NK-92 (cell line): Measurements from ENCODE around the gene FGF9.

Experiments used
- DNase-seq: peaks from one replicate; lab custom pipeline; 2025; ENCODE audit not compliant: unreplicated experiment; lab: John Stamatoyannopoulos, UW

The FGF9 gene

GRCh38 chr13:21674490-21675009 is 3.7 kb downstream of the FGF9 start:
- no peak for DNase-seq

- no peak for DNase-seq
These were observed 4.5 kb downstream of the FGF9 start for GRCh38 chr13:21675095-21675991.

GRCh38 chr13:21676611-21677021 is 5.7 kb downstream of the FGF9 start:
- DNase-seq = no peak

- DNase-seq = no peak
These were observed 6.3 kb downstream of the FGF9 start for GRCh38 chr13:21677075-21677623.

GRCh38 chr13:21683034-21683733 is 12.3 kb downstream of the FGF9 start:
- no peak for DNase-seq

- no peak for DNase-seq
These were observed 13.7 kb downstream of the FGF9 start for GRCh38 chr13:21684576-21684975.

- DNase-seq = no peak
These were observed 14.7 kb downstream of the FGF9 start for GRCh38 chr13:21685485-21686064.

GRCh38 chr13:21686751-21687391 is 16.0 kb downstream of the FGF9 start:
- DNase-seq = no peak

GRCh38 chr13:21688056-21688455 is 17.2 kb downstream of the FGF9 start:
- no peak for DNase-seq

- DNase-seq = no peak
These were observed 18.2 kb downstream of the FGF9 start for GRCh38 chr13:21689097-21689496.

GRCh38 chr13:21690955-21691354 is 20.1 kb downstream of the FGF9 start:
- DNase-seq = no peak

- DNase-seq = no peak
These were observed 20.6 kb downstream of the FGF9 start for GRCh38 chr13:21691500-21691899.

GRCh38 chr13:21691928-21692327 is 21.1 kb downstream of the FGF9 start:
- no peak for DNase-seq

- no peak for DNase-seq
These were observed 24.0 kb downstream of the FGF9 start for GRCh38 chr13:21694831-21695230.

GRCh38 chr13:21695546-21695945 is 24.7 kb downstream of the FGF9 start:
- DNase-seq = no peak

GRCh38 chr13:21696865-21697448 is 26.1 kb downstream of the FGF9 start:
- DNase-seq = no peak

GRCh38 chr13:21698817-21699679 is 28.2 kb downstream of the FGF9 start:
- DNase-seq = no peak

- DNase-seq = no peak
These were observed 30.6 kb downstream of the FGF9 start for GRCh38 chr13:21701460-21701859.

- no peak for DNase-seq
These were observed 33.0 kb downstream of the FGF9 start for GRCh38 chr13:21703846-21704245.

- no peak for DNase-seq
These were observed 36.7 kb downstream of the FGF9 start for GRCh38 chr13:21707586-21707985.
